ENCODE measurements around the gene LYZL4.

Gene LYZL4

DNA sequence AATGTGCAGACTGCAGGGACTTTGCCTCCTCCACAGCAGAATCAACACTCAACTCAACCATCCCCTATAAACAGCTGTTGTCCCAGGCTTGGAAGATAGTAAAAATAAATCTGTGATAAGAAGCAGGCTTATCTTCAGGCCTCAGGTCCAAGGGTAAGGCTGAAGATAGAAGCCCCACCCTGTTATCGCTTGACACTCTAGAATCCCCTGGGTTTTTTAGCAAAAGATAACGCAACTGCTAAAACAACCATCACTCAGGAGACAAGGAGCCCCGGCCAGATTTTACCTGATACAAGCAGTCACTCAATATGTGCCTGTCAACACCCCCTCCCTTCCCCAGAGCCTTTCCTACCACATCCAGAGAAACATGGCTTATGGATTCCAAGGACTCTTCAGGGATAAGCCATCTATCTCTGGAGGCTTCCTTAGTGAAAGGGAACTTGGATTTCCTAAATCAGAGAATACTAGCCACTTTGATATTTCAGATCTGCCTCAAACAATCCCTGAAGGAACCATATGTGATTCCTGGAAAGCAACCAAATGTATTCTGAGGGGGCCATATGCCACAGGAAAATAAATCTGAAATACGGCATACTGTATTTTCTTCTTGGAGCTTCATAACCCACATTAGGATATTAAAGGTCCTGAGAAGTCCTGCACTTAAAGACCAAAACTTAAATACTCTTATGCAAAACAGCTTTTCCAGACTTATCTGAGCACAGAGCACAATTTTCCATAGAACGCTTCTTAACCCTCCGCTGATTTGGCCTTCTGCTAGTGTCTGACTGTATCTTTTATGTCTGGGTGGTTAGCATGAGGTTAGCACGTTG lies 60.4 kb downstream of the LYZL4 start:
- Histone ChIP-seq H4K20me1 (ENCODE audit: insufficient read depth) (no peaks in the 10 kb centered on the region), H3K9ac (no peak overlapping the region), H3K27me3 (ENCODE audit: insufficient read depth, low read depth) (no peaks in the 10 kb centered on the region), H3K79me2 (ENCODE audit: insufficient read depth, low read depth) (no peaks in the 10 kb centered on the region), H2AFZ (ENCODE audit: low read depth) (no peak overlapping the region), H3K4me2 (no peak overlapping the region), H3K27ac (no peak overlapping the region), H3K36me3 (ENCODE audit: insufficient read depth) (no peaks in the 10 kb centered on the region), H3K4me1 (ENCODE audit: low read depth, poor library complexity, severe bottlenecking) (no peaks in the 10 kb centered on the region), H3K4me3 (IDR thresholded peaks at IDR 0.05; ENCODE audit: insufficient read depth, low read depth, low read length) (no peak overlapping the region)
- TF ChIP-seq, protein P1, sequence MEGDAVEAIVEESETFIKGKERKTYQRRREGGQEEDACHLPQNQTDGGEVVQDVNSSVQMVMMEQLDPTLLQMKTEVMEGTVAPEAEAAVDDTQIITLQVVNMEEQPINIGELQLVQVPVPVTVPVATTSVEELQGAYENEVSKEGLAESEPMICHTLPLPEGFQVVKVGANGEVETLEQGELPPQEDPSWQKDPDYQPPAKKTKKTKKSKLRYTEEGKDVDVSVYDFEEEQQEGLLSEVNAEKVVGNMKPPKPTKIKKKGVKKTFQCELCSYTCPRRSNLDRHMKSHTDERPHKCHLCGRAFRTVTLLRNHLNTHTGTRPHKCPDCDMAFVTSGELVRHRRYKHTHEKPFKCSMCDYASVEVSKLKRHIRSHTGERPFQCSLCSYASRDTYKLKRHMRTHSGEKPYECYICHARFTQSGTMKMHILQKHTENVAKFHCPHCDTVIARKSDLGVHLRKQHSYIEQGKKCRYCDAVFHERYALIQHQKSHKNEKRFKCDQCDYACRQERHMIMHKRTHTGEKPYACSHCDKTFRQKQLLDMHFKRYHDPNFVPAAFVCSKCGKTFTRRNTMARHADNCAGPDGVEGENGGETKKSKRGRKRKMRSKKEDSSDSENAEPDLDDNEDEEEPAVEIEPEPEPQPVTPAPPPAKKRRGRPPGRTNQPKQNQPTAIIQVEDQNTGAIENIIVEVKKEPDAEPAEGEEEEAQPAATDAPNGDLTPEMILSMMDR (conservative IDR thresholded peaks at IDR 0.05; ENCODE audit: low read depth, low read length), result no peak

DNA sequence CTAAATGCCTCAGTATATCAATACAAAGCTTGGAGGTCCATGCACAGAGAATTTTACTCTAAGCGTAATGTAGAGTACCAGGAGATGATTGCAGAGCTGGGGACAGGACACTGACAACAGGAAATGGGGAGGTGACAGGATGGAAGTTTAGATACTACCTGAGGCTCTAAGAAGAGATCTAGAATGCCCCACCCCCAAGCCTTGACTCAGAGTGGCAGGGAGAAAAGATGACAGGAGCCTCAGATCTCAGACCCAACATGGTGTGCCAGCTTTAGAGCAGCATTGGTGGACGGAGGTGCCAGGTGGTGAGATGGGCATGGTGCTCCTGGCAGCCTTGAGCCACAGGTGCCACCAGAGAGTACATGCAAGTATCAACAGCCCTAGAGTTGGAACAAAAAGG lies 62.5 kb downstream of the LYZL4 start:
- no peaks in the 10 kb centered on the region for H3K79me2 ChIP-seq (ENCODE audit: insufficient read depth, low read depth)
- no peaks in the 10 kb centered on the region for H3K4me1 ChIP-seq (ENCODE audit: low read depth, poor library complexity, severe bottlenecking)
- H3K27ac ChIP-seq, result no peak overlapping the region
- no peak overlapping the region for H3K9ac ChIP-seq
- no peaks in the 10 kb centered on the region for H4K20me1 ChIP-seq (ENCODE audit: insufficient read depth)
- no peaks in the 10 kb centered on the region for H3K27me3 ChIP-seq (ENCODE audit: insufficient read depth, low read depth)
- TF ChIP-seq, protein P1 (conservative IDR thresholded peaks at IDR 0.05; ENCODE audit: low read depth, low read length), result no peak
- no peaks in the 10 kb centered on the region for H3K36me3 ChIP-seq (ENCODE audit: insufficient read depth)
- H3K4me2 ChIP-seq, result no peak overlapping the region
- no peak overlapping the region for H2AFZ ChIP-seq (ENCODE audit: low read depth)
- no peak overlapping the region for H3K4me3 ChIP-seq (IDR thresholded peaks at IDR 0.05; ENCODE audit: insufficient read depth, low read depth, low read length)

Measured in KMS-11 (cell line).